ENCODE measurements around the gene CD82.

GRCh38 chr11:44579302-44579761, 13.9 kb downstream of the CD82 start:
- no peak for TF ChIP-seq POLR2A (IDR thresholded peaks at IDR 0.05)
- no peak for TF ChIP-seq CTCF (IDR thresholded peaks at IDR 0.05)
